HCT116 (cell line): ENCODE results near the gene RPL18. TPM values are rescaled to one million over a fixed set of nuclear protein-coding genes. Genes with fewer than 3 reads are reported as not detected.

Experiments
- ATAC-seq: fragments of 200-7000 bp; cut with Tn5 transposase; 2 replicates; pipeline ENCODE4 v1.9.1; 2020; ENCODE audit warnings: mild to moderate bottlenecking, moderate library complexity
- BruUV-seq: library from RNA; stranded (reverse); fragments of 400-500 nt; replicated peaks from 2 replicates; lab custom pipeline; 2021; lab: Mats Ljungman, UMichigan
- CTCF ChIA-PET: fragments of 300-600 bp; sonication (Branson Sonifier 250); formaldehyde crosslinking; loops from one replicate; lab custom pipeline; 2021; ENCODE audit warnings: antibody characterized with exemption; lab: Charles Lee
- POLR2A ChIA-PET: fragments of 300-600, 350-600 bp; sonication (Branson Sonifier 250); formaldehyde crosslinking; loops from one replicate; lab custom pipeline; 2021; ENCODE audit warnings: antibody characterized with exemption; lab: Charles Lee
- RAD21 ChIA-PET, 2 experiments: fragments of 300-600 bp; sonication (Branson Sonifier 250); formaldehyde crosslinking; loops; one replicate each; lab custom pipeline; 2023; ENCODE audit warnings: low total read pairs in 2 of 2; ENCODE audit not compliant: uncharacterized antibody in 2 of 2, unreplicated experiment in 2 of 2, low non-redundant PET in 1 of 2; lab: Charles Lee
- DNase-seq: peaks from one replicate; pipeline ENCODE4 v3.0.0-alpha.2; 2010; ENCODE audit warnings: low read depth, low spot score
- H2AFZ ChIP-seq: fragments of 200-600 bp; shearing (Covaris generic), sonication (generic); 2 replicates; pipeline ENCODE4 v1.6.1; 2017; ENCODE audit warnings: low read depth, mixed run types, mixed read lengths, antibody characterized with exemption, low read length; ENCODE audit not compliant: poor library complexity, severe bottlenecking
- H3K27ac ChIP-seq: 2 replicates; pipeline ENCODE4 v1.5.1; 2012; ENCODE audit warnings: low read depth, low read length
- H3K27me3 ChIP-seq: fragments of 200-600 bp; sonication (generic); 2 replicates; pipeline ENCODE4 v1.6.1; 2016; ENCODE audit warnings: mixed run types, low read length, mixed read lengths; ENCODE audit not compliant: insufficient read depth
- H3K36me3 ChIP-seq, 2 experiments: fragments of 200-500 bp in 1 of 2; fragments of 200-600 bp in 1 of 2; sonication (Bioruptor generic) in 1 of 2; sonication (generic) in 1 of 2; 2 replicates each; pipeline versions ENCODE4 v1.5.1 to v1.6.1; 2014 to 2016; ENCODE audit warnings: low read length in 2 of 2, inconsistent platforms in 1 of 2, mixed read lengths in 1 of 2, mixed run types in 1 of 2; ENCODE audit not compliant: insufficient read depth in 2 of 2, control insufficient read depth in 1 of 2
- H3K4me1 ChIP-seq, 2 experiments: fragments of 200-600 bp in 1 of 2; sonication (generic) in 1 of 2; 2 replicates each; pipeline versions ENCODE4 v1.5.1 to v1.6.1; 2012 to 2017; ENCODE audit warnings: low read length in 2 of 2, inconsistent platforms in 1 of 2, mild to moderate bottlenecking in 1 of 2, mixed read lengths in 1 of 2, mixed run types in 1 of 2, moderate library complexity in 1 of 2; ENCODE audit not compliant: insufficient read depth in 2 of 2, control insufficient read depth in 1 of 2
- H3K4me2 ChIP-seq: fragments of 200-600 bp; sonication (generic); 2 replicates; pipeline ENCODE4 v1.6.1; 2017; ENCODE audit warnings: mixed run types, low read length, mixed read lengths
- H3K4me3 ChIP-seq, 2 experiments: fragments of 200-600 bp in 1 of 2; sonication (generic) in 1 of 2; replicated peaks in 1 of 2; 2 replicates each; pipeline ENCODE4 v1.5.1; 2011 to 2016; ENCODE audit warnings: low read length in 2 of 2, control low read depth in 1 of 2, low read depth in 1 of 2, mild to moderate bottlenecking in 1 of 2, mixed read lengths in 1 of 2, mixed run types in 1 of 2
- H3K79me2 ChIP-seq: fragments of 200-600 bp; sonication (generic); 2 replicates; pipeline ENCODE4 v1.6.1; 2017; ENCODE audit warnings: mild to moderate bottlenecking, mixed run types, low read length, moderate library complexity, mixed read lengths; ENCODE audit not compliant: insufficient read depth
- H3K9ac ChIP-seq: fragments of 200-600 bp; sonication (generic); 2 replicates; pipeline ENCODE4 v1.6.1; 2016; ENCODE audit warnings: low read length, mixed read lengths
- H3K9me2 ChIP-seq: fragments of 200-600 bp; sonication (generic), shearing (Covaris generic); 2 replicates; pipeline ENCODE4 v1.6.1; 2017; ENCODE audit warnings: mixed run types, mild to moderate bottlenecking, moderate library complexity; ENCODE audit not compliant: insufficient read depth
- H3K9me3 ChIP-seq, 2 experiments: fragments of 200-500 bp in 1 of 2; fragments of 200-600 bp in 1 of 2; sonication (Bioruptor generic) in 1 of 2; sonication (generic) in 1 of 2; 2 replicates each; pipeline ENCODE4 v1.6.1; 2014 to 2017; ENCODE audit warnings: low read length in 2 of 2, mixed read lengths in 2 of 2, inconsistent platforms in 1 of 2, low read depth in 1 of 2, mild to moderate bottlenecking in 1 of 2, mixed run types in 1 of 2, moderate library complexity in 1 of 2; ENCODE audit not compliant: control insufficient read depth in 1 of 2, insufficient read depth in 1 of 2
- H4K20me1 ChIP-seq: fragments of 200-600 bp; sonication (generic), shearing (Covaris generic); 2 replicates; pipeline ENCODE4 v1.6.1; 2017; ENCODE audit warnings: mixed run types, mild to moderate bottlenecking, moderate library complexity; ENCODE audit not compliant: insufficient read depth
- CBX3 ChIP-seq: IDR thresholded peaks from 2 replicates; pipeline ENCODE4 v1.6.1; 2012; ENCODE audit warnings: low read depth
- CEBPB ChIP-seq: IDR thresholded peaks from 2 replicates; pipeline ENCODE4 v1.6.1; 2012; ENCODE audit warnings: low read depth
- FOSL1 ChIP-seq: IDR thresholded peaks from 2 replicates; pipeline ENCODE4 v1.6.1; 2012; ENCODE audit warnings: low read depth
- POLR2A ChIP-seq: IDR thresholded peaks from 2 replicates; pipeline ENCODE4 v1.7.0; 2011; ENCODE audit warnings: borderline replicate concordance; ENCODE audit not compliant: insufficient read depth, insufficient read length; ENCODE audit errors: extremely low read depth
- POLR2AphosphoS5 ChIP-seq: IDR thresholded peaks from 2 replicates; pipeline ENCODE4 v1.6.1; 2011; ENCODE audit warnings: mild to moderate bottlenecking, low read depth, low read length, moderate library complexity
- RAD21 ChIP-seq: IDR thresholded peaks from 2 replicates; pipeline ENCODE4 v1.6.1; 2012; ENCODE audit warnings: low read depth, mild to moderate bottlenecking
- REST ChIP-seq: IDR thresholded peaks from 2 replicates; pipeline ENCODE4 v1.6.1; 2012; ENCODE audit warnings: low read depth
- SRF ChIP-seq: IDR thresholded peaks from 2 replicates; pipeline ENCODE4 v1.6.1; 2012; ENCODE audit warnings: low read depth
- YY1 ChIP-seq: IDR thresholded peaks from 2 replicates; pipeline ENCODE4 v1.6.1; 2011; ENCODE audit warnings: low read length, low read depth, moderate library complexity, mild to moderate bottlenecking; ENCODE audit not compliant: insufficient replicate concordance; ENCODE audit errors: extremely low read depth
- ZBTB33 ChIP-seq: IDR thresholded peaks from 2 replicates; pipeline ENCODE4 v1.6.1; 2011; ENCODE audit warnings: mild to moderate bottlenecking, low read length, moderate library complexity; ENCODE audit not compliant: insufficient replicate concordance; ENCODE audit errors: extremely low read depth
- ZFX ChIP-seq: fragments of 450-650 bp; IDR thresholded peaks from 2 replicates; pipeline ENCODE4 v1.6.1; 2017
- intact Hi-C: fragments of 100-400 bp; cut with micrococcal nuclease; formaldehyde crosslinking; loops from 2 replicates; pipeline ENCODE4 v1.10.0; 2022
- total RNA-seq: library from RNA; stranded (reverse); gene quantifications from one replicate; pipeline ENCODE4 v1.2.1, GENCODE V29; 2021; ENCODE audit not compliant: unreplicated experiment
- TF ChIP-seq, protein P1 (sequence below): IDR thresholded peaks from 2 replicates; pipeline ENCODE4 v1.6.1; 2012

RPL18 gene
- total RNA-seq, 1 experiment from 2014 or later: 2,006 TPM

DNA sequence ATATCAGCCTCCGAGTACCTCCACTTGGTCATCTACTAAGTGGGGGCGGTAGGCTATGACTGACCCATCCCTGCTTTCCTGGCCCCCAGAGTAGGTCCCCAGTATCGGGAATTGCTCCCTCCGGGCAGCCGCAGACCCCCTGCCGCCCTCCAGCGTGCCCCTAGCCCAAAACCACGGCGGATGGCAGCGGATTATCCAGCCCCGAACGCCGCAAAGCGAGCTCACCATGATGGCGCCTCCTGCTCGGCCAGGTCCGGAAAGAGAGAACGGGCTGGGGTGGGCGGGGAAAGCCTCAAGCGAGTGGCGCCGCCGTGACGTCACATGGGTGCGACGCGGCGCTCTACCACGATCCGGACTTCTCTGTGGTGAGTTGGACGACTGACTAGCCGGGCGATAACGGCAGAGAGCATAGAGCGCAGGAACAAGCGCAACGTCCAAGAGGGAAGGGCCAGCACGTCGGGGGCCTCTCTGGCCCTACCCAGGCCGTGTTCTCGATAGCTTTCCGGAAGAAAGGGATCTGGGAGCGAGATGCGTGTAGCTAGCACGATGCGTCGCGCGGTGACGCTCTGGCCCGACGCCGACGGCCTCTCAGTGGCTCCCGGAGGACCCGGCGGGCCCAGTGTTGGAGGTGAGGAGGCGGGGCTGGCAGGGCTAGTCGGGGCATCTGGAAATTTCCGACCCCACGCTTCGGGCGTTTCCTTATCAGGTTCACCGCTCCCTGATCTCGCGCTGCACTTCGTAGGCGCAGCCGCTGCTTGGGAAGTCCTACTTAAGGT, at the start of gene RPL18, which contains the start of gene SPHK2 (continued):
- TF ChIP-seq REST (no peak), POLR2AphosphoS5 (peak; percentile 97), ZFX (no peak), ZBTB33 (peak; percentile 77)

GRCh38 chr19:48668761-48669160, 49.8 kb upstream of the RPL18 start:
- Histone ChIP-seq H3K9me3 (no peaks in the 10 kb centered on the region), H3K9ac (no peak overlapping the region), H3K4me2 (no peak overlapping the region), H2AFZ (no peak overlapping the region), H4K20me1 (no peaks in the 10 kb centered on the region), H3K79me2 (no peaks in the 10 kb centered on the region), H3K4me3 (no peak overlapping the region), H3K9me2 (no peaks in the 10 kb centered on the region), H3K27me3 (no peaks in the 10 kb centered on the region), H3K4me1 (no peaks in the 10 kb centered on the region), H3K27ac (no peak overlapping the region), H3K36me3 (no peaks in the 10 kb centered on the region)
- ChIA-PET RAD21 (no interaction called here), POLR2A (no interaction called here), CTCF (no interaction called here)
- no TSS peak for BruUV-seq
- TF ChIP-seq POLR2A (no peak), RAD21 (no peak), CBX3 (no peak), ZBTB33 (no peak), CEBPB (no peak), ZFX (no peak), SRF (no peak), YY1 (no peak), FOSL1 (no peak)
- TF ChIP-seq, protein P1, sequence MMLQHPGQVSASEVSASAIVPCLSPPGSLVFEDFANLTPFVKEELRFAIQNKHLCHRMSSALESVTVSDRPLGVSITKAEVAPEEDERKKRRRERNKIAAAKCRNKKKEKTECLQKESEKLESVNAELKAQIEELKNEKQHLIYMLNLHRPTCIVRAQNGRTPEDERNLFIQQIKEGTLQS: no peak
- intact Hi-C loops: no loop called here
- no peak for DNase-seq
- no peak for ATAC-seq
